HepG2 (cell line): ENCODE results near the gene KIF13A.

Experiments
- KDM1A ChIP-seq: IDR thresholded peaks from 2 replicates; pipeline ENCODE4 v1.6.1; 2016; ENCODE audit warnings: missing compliant biosample characterization
- TF ChIP-seq, protein P1 (sequence below): sonication (generic); formaldehyde crosslinking; IDR thresholded peaks from 2 replicates; pipeline ENCODE4 v1.8.1; 2023; ENCODE audit warnings: missing genetic modification reagents, inconsistent platforms, borderline replicate concordance

DNA sequence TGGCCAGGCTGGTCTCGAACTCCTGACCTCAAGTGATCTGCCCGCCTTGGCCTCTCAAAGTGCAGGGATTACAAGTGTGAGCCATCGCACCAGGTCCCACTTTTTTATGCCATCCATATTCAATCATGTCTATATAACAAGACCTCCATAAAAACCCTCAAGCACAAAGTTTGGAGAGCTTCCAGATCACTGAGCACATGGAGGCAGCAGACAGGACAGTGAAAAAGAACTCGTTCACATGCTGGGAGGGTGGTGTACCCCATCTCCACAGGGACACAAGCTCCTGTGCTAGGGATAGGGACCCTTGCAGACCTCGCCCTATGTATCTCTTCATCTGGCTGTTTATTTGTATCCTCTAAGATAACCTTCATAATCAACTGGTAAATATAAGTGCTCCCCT lies 30.3 kb downstream of the KIF13A start:
- TF ChIP-seq KDM1A: no peak
- TF ChIP-seq, protein P1, sequence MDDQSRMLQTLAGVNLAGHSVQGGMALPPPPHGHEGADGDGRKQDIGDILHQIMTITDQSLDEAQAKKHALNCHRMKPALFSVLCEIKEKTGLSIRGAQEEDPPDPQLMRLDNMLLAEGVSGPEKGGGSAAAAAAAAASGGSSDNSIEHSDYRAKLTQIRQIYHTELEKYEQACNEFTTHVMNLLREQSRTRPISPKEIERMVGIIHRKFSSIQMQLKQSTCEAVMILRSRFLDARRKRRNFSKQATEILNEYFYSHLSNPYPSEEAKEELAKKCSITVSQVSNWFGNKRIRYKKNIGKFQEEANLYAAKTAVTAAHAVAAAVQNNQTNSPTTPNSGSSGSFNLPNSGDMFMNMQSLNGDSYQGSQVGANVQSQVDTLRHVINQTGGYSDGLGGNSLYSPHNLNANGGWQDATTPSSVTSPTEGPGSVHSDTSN: no peak
